Amniotic epithelial cell (primary cell): Measurements from ENCODE around the gene CCDC182.

Experiments used
- DNase-seq: peaks from one replicate; pipeline ENCODE4 v3.0.0-alpha.2; 2010; ENCODE audit warnings: low read depth

Gene CCDC182

GRCh38 chr17:57756951-57757350 is 11.9 kb upstream of the CCDC182 start:
- DNase-seq: no peak

DNA sequence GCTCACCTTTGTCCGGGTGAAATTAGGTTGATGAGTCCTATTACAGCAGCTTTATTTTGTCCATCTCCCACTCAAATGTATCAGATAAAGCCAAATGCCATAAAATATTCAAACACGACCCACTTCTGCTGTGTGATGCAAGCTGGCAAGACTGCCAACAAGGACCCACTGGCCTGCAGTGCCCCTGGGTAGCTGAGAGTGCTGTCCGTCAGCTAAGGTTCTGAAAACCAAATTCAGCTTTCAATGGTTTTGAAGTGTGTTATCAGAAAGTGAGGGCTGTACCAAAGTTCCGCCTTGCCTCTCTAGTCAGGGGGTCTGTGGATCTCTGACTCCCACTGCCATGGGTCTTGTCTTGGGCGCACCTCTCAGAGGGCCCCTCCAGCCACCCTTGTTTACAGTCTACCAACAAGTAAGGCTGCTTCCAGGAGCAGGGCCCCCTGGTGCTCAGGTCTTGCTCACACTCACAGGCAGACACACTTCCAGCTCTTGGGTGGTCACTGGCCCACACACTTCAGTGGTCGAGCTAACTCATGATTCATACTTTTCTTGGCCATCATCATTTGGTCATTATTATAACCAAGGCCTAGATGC is 10.5 kb upstream of the CCDC182 start:
- DNase-seq: peak; percentile 19

DNA sequence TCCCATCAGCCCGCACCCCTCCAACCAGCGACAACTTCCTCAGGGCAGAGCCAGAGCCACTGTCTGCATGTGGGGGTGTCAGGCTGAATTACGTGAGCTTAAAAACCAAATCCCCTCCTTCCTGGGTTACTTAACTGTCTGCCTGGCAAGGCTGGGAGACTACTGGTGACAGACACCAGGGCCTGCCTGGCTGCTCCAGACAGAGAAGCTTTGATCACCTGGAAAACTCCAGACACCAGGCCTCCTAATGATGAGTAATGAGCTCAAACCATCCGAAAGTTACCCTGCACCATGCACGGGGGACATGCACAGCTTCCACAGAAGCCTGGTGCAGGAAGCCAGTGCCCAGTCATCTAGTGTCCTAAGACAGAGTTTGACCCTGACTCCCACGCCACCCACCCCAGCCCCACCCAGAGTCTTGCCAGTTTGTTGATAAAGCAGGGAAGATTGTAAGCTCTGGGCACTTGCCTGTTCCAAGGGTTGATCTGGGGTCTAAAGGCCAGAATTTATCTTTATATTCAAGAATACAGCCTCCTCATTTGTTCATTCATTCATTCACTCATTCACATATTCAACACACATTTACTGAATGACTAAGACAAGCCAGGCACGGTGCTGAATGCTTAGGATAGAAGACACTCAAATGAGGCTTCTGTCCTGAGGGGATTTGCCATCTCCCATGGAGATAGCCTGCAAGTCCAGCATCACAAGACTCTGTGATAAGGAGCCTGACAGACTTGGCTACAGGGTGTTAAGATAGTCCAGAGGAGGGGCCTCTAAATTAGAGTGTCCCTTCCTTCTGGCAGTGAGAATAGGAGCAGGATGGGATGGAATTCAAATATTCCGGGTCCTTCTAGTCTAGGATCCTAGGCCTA is 7.2 kb upstream of the CCDC182 start:
- DNase-seq: no peak

GRCh38 chr17:57751348-57751971 is 6.4 kb upstream of the CCDC182 start:
- no peak for DNase-seq

DNA sequence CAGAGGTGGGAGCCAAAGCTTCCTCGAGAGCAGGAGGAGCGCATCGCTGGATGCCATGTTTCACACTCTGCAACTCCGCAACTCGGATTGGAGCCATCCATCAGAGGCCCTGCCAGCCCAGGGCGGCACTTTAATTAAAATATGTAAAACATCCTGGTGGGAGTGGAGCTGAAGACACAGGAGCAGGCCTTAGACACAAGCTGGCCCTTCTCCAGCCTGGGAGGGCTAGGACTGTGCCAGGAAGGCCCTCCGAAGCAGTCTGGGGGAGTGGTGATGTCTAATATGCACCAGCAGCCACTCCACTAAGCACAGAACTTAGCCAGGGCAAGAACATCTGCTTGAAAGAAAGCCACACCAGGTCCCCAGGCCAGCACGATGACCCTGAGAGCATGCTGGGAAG is 5.8 kb upstream of the CCDC182 start:
- DNase-seq: no peak

- no peak for DNase-seq
These were observed 5.2 kb upstream of the CCDC182 start for GRCh38 chr17:57750109-57750871.

GRCh38 chr17:57749701-57750100 is 4.6 kb upstream of the CCDC182 start:
- no peak for DNase-seq

- DNase-seq: peak; percentile 70
These were observed 2.3 kb upstream of the CCDC182 start for GRCh38 chr17:57747221-57748017.

DNA sequence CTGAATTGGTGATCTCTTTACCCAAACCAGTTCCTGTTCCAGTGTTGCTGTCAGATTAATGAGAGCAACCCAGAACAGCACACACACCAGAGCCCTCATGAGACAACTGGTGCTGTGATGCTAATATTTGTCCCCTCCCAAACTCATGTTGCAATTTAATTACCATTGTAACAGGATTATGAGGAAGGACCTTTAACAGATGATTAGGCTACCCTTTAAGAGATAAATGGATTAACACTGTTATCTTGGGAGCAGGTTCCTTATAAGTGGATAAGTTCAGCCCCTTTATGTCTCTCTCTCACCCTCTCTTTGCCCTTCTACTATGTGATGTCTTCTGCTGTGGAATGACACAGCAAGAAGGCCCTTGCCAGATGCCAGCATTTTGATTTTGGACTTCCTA is 1.1 kb upstream of the CCDC182 start:
- no peak for DNase-seq

- no peak for DNase-seq
These were observed 616 bp downstream of the CCDC182 start for GRCh38 chr17:57744195-57745170.

DNA sequence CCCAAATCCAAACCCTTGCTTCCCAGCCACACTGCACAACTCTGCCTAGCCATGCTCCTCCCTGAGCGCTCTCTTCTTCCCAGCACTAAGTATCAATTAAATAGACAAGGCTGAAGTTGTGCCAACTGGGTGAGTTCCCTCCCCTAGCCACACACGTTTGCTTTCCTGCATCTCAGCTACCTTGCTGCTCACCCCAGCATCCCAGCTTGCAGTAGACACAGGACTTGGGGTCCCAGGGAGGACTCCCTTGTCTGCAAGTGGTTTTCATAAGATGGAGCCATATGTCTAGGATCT is 4.9 kb downstream of the CCDC182 start:
- no peak for DNase-seq

GRCh38 chr17:57739402-57740234 is 5.5 kb downstream of the CCDC182 start:
- DNase-seq: peak; percentile 35

GRCh38 chr17:57737450-57737849 is 7.6 kb downstream of the CCDC182 start:
- DNase-seq: no peak

- DNase-seq: no peak
These were observed 9.4 kb downstream of the CCDC182 start for GRCh38 chr17:57735707-57736106.

DNA sequence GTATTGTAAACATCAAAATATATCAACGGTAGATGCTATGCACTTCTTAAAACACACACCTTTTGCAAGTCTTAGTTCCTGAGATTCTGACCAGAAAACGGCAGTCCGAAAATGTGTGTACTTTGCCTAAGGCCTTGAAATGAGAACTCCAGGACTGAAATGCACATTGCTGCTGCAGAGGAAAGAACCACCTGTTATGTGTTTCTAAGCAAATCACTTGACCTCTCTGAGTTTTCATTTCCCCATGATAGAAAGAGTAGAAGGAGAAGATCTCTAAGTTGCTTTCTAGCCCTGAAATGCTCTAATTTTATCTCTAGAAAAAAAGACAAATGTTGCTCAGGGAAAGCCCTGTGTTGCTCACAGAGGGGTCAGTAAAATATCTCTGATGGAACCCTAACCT is 9.9 kb downstream of the CCDC182 start:
- DNase-seq: no peak

GRCh38 chr17:57733085-57733484 is 12.0 kb downstream of the CCDC182 start:
- DNase-seq: no peak

DNA sequence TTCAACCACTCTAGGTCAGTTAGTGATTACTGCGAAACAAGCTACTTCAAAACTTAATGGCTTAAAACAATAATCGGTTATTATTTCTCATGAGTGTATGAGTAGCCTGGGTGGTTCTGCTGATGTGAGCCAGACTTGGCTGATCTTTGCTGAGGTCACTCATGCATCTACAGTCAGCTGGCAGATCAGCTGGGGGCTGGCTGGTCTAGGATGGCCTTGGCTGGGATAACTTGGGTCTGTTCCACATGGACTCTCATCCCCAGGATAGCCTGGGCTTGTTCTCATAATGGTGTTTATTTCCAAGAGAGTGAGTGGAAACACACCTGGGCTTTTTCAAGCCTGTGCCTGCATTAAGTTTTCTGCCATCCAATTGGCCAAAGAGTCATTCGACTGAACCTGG is 13.0 kb downstream of the CCDC182 start:
- DNase-seq: no peak

- no peak for DNase-seq
These were observed 14.9 kb downstream of the CCDC182 start for GRCh38 chr17:57730026-57730701.

- DNase-seq: no peak
These were observed 17.4 kb downstream of the CCDC182 start for GRCh38 chr17:57727630-57728175.
